Nephron progenitor cell (in vitro differentiated cells): Measurements from ENCODE around the gene SMYD5.

Experiments
- DNase-seq: peaks from one replicate; pipeline ENCODE4 v3.0.0; 2021
- H3K27ac Mint-ChIP-seq: 2 replicates; pipeline ENCODE4 v1.8.0; 2021; ENCODE audit warnings: mild to moderate bottlenecking, moderate library complexity, mixed read lengths
- H3K27me3 Mint-ChIP-seq: 2 replicates; pipeline ENCODE4 v1.8.0; 2021; ENCODE audit warnings: mild to moderate bottlenecking, low read depth, mixed read lengths; ENCODE audit not compliant: poor library complexity
- H3K36me3 Mint-ChIP-seq: 2 replicates; pipeline ENCODE4 v1.8.0; 2021; ENCODE audit warnings: low read depth, mixed read lengths
- H3K4me1 Mint-ChIP-seq: 2 replicates; pipeline ENCODE4 v1.8.0; 2021; ENCODE audit warnings: mixed read lengths
- H3K4me3 Mint-ChIP-seq: 2 replicates; pipeline ENCODE4 v1.8.0; 2021; ENCODE audit warnings: mild to moderate bottlenecking, moderate library complexity, mixed read lengths
- H3K9me3 Mint-ChIP-seq: 2 replicates; pipeline ENCODE4 v1.8.0; 2021; ENCODE audit warnings: mild to moderate bottlenecking, moderate library complexity, mixed read lengths
- TF ChIP-seq, protein P1 (sequence below): fragments of 200-600 bp; sonication (generic); IDR thresholded peaks from 2 replicates; pipeline ENCODE4 v1.5.0; 2021; ENCODE audit warnings: antibody characterized with exemption

Gene SMYD5

DNA sequence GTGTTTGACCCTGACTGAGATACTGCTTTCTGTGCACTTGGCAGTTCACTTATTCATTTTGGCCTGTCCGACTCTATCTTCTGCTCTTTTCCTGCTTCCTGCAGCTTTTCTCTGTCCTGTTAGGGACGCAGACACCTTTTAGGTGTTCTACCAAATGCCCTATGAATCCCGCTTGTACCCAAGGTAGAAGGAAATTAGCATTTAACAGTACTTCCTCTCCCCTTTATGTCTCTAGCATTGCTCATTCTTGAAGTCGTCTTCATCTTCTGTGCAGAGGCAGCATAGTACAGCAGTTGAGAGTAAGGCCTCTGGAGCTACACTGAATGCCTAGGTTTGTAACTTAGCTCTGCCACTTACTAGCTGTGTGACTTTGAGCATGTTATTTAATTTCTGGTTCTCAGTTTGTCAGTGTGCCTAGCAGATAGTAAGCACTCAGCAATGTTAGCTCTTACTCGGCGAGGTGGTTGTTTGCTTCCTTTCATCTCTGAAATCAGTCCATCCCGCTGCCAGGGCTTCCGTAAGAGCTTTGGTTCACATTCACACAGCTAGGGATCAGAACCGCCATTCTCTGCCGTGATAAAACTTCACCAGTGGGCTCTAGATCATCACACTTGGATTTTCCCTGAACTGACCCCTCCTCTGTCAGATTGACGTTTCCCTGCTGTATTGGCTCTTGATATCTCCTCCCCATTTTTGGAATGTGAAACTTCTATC lies 21.4 kb downstream of the SMYD5 start:
- Mint-ChIP-seq H3K4me3 (peak overlapping the region; percentile 99), H3K36me3 (peaks cover 9% of the 10 kb centered on the region), H3K9me3 (no peaks in the 10 kb centered on the region), H3K4me1 (peaks cover 39% of the 10 kb centered on the region), H3K27ac (peak overlapping the region; percentile 100), H3K27me3 (peaks cover 4% of the 10 kb centered on the region)
- TF ChIP-seq, protein P1, sequence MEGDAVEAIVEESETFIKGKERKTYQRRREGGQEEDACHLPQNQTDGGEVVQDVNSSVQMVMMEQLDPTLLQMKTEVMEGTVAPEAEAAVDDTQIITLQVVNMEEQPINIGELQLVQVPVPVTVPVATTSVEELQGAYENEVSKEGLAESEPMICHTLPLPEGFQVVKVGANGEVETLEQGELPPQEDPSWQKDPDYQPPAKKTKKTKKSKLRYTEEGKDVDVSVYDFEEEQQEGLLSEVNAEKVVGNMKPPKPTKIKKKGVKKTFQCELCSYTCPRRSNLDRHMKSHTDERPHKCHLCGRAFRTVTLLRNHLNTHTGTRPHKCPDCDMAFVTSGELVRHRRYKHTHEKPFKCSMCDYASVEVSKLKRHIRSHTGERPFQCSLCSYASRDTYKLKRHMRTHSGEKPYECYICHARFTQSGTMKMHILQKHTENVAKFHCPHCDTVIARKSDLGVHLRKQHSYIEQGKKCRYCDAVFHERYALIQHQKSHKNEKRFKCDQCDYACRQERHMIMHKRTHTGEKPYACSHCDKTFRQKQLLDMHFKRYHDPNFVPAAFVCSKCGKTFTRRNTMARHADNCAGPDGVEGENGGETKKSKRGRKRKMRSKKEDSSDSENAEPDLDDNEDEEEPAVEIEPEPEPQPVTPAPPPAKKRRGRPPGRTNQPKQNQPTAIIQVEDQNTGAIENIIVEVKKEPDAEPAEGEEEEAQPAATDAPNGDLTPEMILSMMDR = no peak
- no peak for DNase-seq

DNA sequence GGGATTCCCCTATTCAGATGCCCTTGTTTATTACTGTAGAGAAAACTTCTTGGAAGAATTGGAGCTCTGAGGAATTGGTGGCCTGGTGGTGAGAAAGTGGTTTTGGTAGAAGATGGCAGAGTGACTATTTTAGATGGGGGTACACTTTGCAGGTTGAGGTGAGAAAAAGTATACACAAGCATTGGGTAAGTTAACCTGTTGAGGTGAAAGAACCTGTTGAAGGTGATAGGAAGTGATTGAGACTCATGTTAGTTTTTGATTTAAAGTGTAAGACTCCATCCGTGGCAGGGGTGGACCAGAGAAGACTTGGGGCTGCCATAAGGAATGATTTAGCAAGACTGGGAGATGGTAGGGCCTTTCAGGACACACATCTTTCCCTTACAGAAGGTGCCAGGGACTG lies 23.1 kb downstream of the SMYD5 start:
- Mint-ChIP-seq H3K36me3 (peaks cover 19% of the 10 kb centered on the region), H3K4me3 (no peak overlapping the region), H3K27me3 (peaks cover 4% of the 10 kb centered on the region), H3K9me3 (no peaks in the 10 kb centered on the region), H3K27ac (no peak overlapping the region), H3K4me1 (peaks cover 39% of the 10 kb centered on the region)
- TF ChIP-seq, protein P1 = no peak
- DNase-seq = no peak

DNA sequence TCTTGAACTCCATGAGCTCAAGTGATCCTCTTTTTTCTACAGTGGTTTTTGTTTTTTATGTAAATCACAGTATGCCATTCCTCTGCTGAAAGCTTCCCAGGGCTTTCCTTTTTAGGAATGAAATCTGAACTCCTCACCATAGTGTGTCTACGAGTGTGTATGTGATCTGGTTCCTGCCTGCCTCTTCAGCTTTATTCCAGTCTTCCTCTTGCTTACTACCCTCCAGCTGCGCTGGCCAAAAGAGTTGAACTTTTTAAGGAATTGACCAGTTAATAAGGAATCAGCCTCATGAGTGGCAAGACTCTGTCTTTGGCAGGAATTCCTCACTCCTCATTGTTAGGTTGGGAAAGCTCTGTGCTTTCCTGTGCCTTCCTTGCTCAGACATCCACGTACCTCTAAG lies 24.1 kb downstream of the SMYD5 start:
- peaks cover 26% of the 10 kb centered on the region for H3K36me3 Mint-ChIP-seq
- no peaks in the 10 kb centered on the region for H3K9me3 Mint-ChIP-seq
- H3K27me3 Mint-ChIP-seq = peaks cover 4% of the 10 kb centered on the region
- no peak overlapping the region for H3K4me3 Mint-ChIP-seq
- no peak for DNase-seq
- peaks cover 34% of the 10 kb centered on the region for H3K4me1 Mint-ChIP-seq
- TF ChIP-seq, protein P1 = no peak
- H3K27ac Mint-ChIP-seq = no peak overlapping the region

DNA sequence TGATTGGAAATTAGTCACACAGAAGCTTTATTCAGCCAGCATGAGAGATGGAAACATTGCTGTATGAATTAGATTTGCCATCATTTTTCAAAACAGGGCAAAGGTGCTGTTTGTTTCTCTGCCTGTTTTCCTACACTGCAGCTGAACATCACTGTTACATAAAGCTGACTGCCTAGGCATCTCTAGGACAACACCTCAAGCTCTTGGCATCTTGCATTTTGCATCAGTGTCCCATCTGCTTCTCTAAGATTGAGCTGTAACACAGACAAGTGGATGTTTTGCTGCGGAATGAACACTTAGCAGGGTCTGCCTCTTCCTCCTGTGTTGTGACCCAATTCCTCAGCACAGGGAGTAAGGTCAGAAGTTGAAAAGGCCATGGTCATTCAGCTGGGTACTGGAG lies 24.9 kb downstream of the SMYD5 start:
- H3K27ac Mint-ChIP-seq = no peak overlapping the region
- no peak overlapping the region for H3K4me3 Mint-ChIP-seq
- DNase-seq = no peak
- no peaks in the 10 kb centered on the region for H3K9me3 Mint-ChIP-seq
- H3K27me3 Mint-ChIP-seq = no peaks in the 10 kb centered on the region
- peaks cover 34% of the 10 kb centered on the region for H3K4me1 Mint-ChIP-seq
- H3K36me3 Mint-ChIP-seq = peaks cover 32% of the 10 kb centered on the region
- TF ChIP-seq, protein P1 = no peak

DNA sequence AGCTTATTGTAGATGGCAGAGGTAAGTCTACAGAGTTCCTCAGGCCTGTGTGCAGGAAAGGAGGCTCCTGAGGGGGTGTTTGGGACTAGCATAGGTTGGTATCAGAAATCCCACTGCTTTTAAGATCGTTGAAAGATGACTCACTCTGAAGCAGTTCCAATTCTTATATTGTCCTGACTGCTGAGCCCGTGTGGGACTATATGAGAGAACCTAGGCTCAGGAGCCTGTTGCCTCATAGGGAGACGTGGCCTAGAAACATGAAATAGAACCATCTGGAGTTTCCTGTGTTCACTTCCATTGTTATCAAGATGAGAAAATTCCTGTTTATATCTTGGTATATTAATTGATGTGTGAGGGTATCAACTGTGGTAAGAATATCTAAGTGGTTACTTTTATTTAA lies 25.7 kb downstream of the SMYD5 start:
- Mint-ChIP-seq H3K36me3 (peaks cover 39% of the 10 kb centered on the region), H3K27me3 (no peaks in the 10 kb centered on the region), H3K9me3 (no peaks in the 10 kb centered on the region), H3K4me3 (no peak overlapping the region), H3K4me1 (peaks cover 33% of the 10 kb centered on the region), H3K27ac (no peak overlapping the region)
- TF ChIP-seq, protein P1 = no peak
- DNase-seq = no peak
